ENCODE measurements around the gene NAMPT.
"Not testable (repeated sequence)": the region's sequence is repeated elsewhere in the genome, so short reads cannot be mapped to it uniquely, and the experiment has no call there.

NAMPT gene

GRCh38 chr7:106298631-106299030 lies 13.8 kb upstream of the NAMPT start:
- DNase-seq = not testable (repeated sequence)

- DNase-seq = not testable (repeated sequence)
Observed at GRCh38 chr7:106298155-106298554, 13.4 kb upstream of the NAMPT start.

GRCh38 chr7:106294334-106294733 lies 9.6 kb upstream of the NAMPT start:
- no peak for DNase-seq

- no peak for DNase-seq
Observed at GRCh38 chr7:106291247-106291646, 6.5 kb upstream of the NAMPT start.

- DNase-seq = no peak
Observed at GRCh38 chr7:106290319-106290718, 5.5 kb upstream of the NAMPT start.

- DNase-seq = no peak
Observed at GRCh38 chr7:106289848-106290247, 5.1 kb upstream of the NAMPT start.

GRCh38 chr7:106288263-106288662 lies 3.5 kb upstream of the NAMPT start:
- DNase-seq = no peak

- no peak for DNase-seq
Observed at GRCh38 chr7:106287786-106288185, 3.0 kb upstream of the NAMPT start.

GRCh38 chr7:106285855-106286492 lies 1.2 kb upstream of the NAMPT start:
- DNase-seq = no peak

- peak; percentile 88 to 90 for DNase-seq
Observed at GRCh38 chr7:106285051-106285854, 470 bp upstream of the NAMPT start.

- peak; percentile 30 to 46 for DNase-seq
Observed at GRCh38 chr7:106283831-106284713, 711 bp downstream of the NAMPT start.

- no peak for DNase-seq
Observed at GRCh38 chr7:106283501-106283830, 1.3 kb downstream of the NAMPT start.

GRCh38 chr7:106282852-106283251 lies 1.9 kb downstream of the NAMPT start:
- DNase-seq = no peak

GRCh38 chr7:106282390-106282789 lies 2.4 kb downstream of the NAMPT start:
- DNase-seq = peak; percentile 69 to 71

GRCh38 chr7:106281585-106282318 lies 3.0 kb downstream of the NAMPT start:
- no peak for DNase-seq

- no peak for DNase-seq
Observed at GRCh38 chr7:106281127-106281526, 3.7 kb downstream of the NAMPT start.

GRCh38 chr7:106279425-106280197 lies 5.2 kb downstream of the NAMPT start:
- no peak for DNase-seq

GRCh38 chr7:106278695-106279094 lies 6.1 kb downstream of the NAMPT start:
- no peak for DNase-seq

GRCh38 chr7:106277976-106278375 lies 6.8 kb downstream of the NAMPT start:
- no peak for DNase-seq

GRCh38 chr7:106276513-106276912 lies 8.3 kb downstream of the NAMPT start:
- no peak for DNase-seq

- no peak for DNase-seq
Observed at GRCh38 chr7:106273009-106273668, 11.6 kb downstream of the NAMPT start.

Data from AML-193 (cell line).